HG03025 (cell line): ENCODE results near the gene RFX1.
"Not testable (repeated sequence)": the region's sequence is repeated elsewhere in the genome, so short reads cannot be mapped to it uniquely, and the experiment has no call there.

Experiments used
- ATAC-seq: cut with Tn5 transposase; IDR thresholded peaks from one replicate; pipeline ENCODE4 v1.9.1; 2021; ENCODE audit warnings: mild to moderate bottlenecking, moderate library complexity; ENCODE audit not compliant: unreplicated experiment, low FRiP score

Gene RFX1

GRCh38 chr19:13980340-13980739 lies 25.8 kb downstream of the RFX1 start:
- ATAC-seq = no peak

GRCh38 chr19:13979686-13980085 lies 26.4 kb downstream of the RFX1 start:
- ATAC-seq = no peak

GRCh38 chr19:13979244-13979615 lies 26.9 kb downstream of the RFX1 start:
- ATAC-seq = no peak

GRCh38 chr19:13978351-13979243 lies 27.5 kb downstream of the RFX1 start:
- ATAC-seq = no peak

- no peak for ATAC-seq
Observed at GRCh38 chr19:13977803-13978202, 28.3 kb downstream of the RFX1 start.

- no peak for ATAC-seq
Observed at GRCh38 chr19:13976446-13976845, 29.7 kb downstream of the RFX1 start.

GRCh38 chr19:13975870-13976269 lies 30.2 kb downstream of the RFX1 start:
- no peak for ATAC-seq

- no peak for ATAC-seq
Observed at GRCh38 chr19:13974073-13974472, 32.0 kb downstream of the RFX1 start.

GRCh38 chr19:13973479-13973878 lies 32.6 kb downstream of the RFX1 start:
- ATAC-seq = not testable (repeated sequence)

- no peak for ATAC-seq
Observed at GRCh38 chr19:13972368-13973155, 33.6 kb downstream of the RFX1 start.

- not testable (repeated sequence) for ATAC-seq
Observed at GRCh38 chr19:13971868-13972267, 34.3 kb downstream of the RFX1 start.

GRCh38 chr19:13969897-13970296 lies 36.2 kb downstream of the RFX1 start:
- no peak for ATAC-seq

- no peak for ATAC-seq
Observed at GRCh38 chr19:13968999-13969398, 37.1 kb downstream of the RFX1 start.

GRCh38 chr19:13968383-13968935 lies 37.7 kb downstream of the RFX1 start:
- ATAC-seq = no peak

GRCh38 chr19:13967206-13967605 lies 38.9 kb downstream of the RFX1 start:
- not testable (repeated sequence) for ATAC-seq

- ATAC-seq = no peak
Observed at GRCh38 chr19:13966684-13967128, 39.4 kb downstream of the RFX1 start.

- no peak for ATAC-seq
Observed at GRCh38 chr19:13965926-13966683, 40.0 kb downstream of the RFX1 start.

- ATAC-seq = no peak
Observed at GRCh38 chr19:13965377-13965896, 40.7 kb downstream of the RFX1 start.

GRCh38 chr19:13964776-13965175 lies 41.3 kb downstream of the RFX1 start:
- no peak for ATAC-seq

GRCh38 chr19:13963603-13964105 lies 42.5 kb downstream of the RFX1 start:
- ATAC-seq = no peak
